Gastrocnemius medialis (tissue), 4 donors: ENCODE data around the gene CPE. TPM values are rescaled to one million over a fixed set of nuclear protein-coding genes. Genes with fewer than 3 reads are reported as not detected.

ENCODE experiments used
- ATAC-seq, 2 donors: fragments of 150-250 bp; one replicate each; pipeline ENCODE4 v1.9.1; 2016
- DNase-seq, 2 donors: peaks; one replicate each; pipeline ENCODE4 v3.0.0-alpha.2; 2019
- H3K27ac ChIP-seq, 4 donors: fragments of 200-600 bp; sonication (generic); 1 replicate in 1 of 4; 2 replicates in 3 of 4; pipeline ENCODE4 v1.5.1; 2016 to 2018; ENCODE audit warnings: mild to moderate bottlenecking in 2 of 4, moderate library complexity in 1 of 4
- H3K27me3 ChIP-seq, 3 donors: fragments of 200-600 bp; sonication (generic) in 2 of 3; 1 replicate in 1 of 3; 2 replicates in 2 of 3; pipeline versions ENCODE4 v1.5.1 to v1.6.0; 2016 to 2019; ENCODE audit warnings: mild to moderate bottlenecking in 1 of 3, moderate library complexity in 1 of 3
- H3K36me3 ChIP-seq, 2 donors: fragments of 200-600 bp; sonication (generic) in 1 of 2; one replicate each; pipeline ENCODE4 v1.5.1; 2017 to 2018
- H3K4me1 ChIP-seq, 2 donors: fragments of 200-600 bp; sonication (generic) in 1 of 2; one replicate each; pipeline ENCODE4 v1.5.1; 2016 to 2017; ENCODE audit warnings: mild to moderate bottlenecking in 2 of 2
- H3K4me3 ChIP-seq, 4 donors: fragments of 200-600 bp; sonication (generic) in 3 of 4; 1 replicate in 1 of 4; 2 replicates in 3 of 4; pipeline ENCODE4 v1.5.1; 2016 to 2019; ENCODE audit warnings: mild to moderate bottlenecking in 2 of 4
- H3K9me3 ChIP-seq, 3 donors: fragments of 200-600 bp; sonication (generic) in 2 of 3; 1 replicate in 1 of 3; 2 replicates in 2 of 3; pipeline ENCODE4 v1.5.1; 2016 to 2019
- CTCF ChIP-seq, 5 experiments: fragments of 450-650 bp in 3 of 5; fragments of 200-600 bp in 2 of 5; sonication (generic) in 2 of 5; IDR thresholded peaks in 4 of 5; conservative IDR thresholded peaks in 1 of 5; 1 replicate in 4 of 5; 2 replicates in 1 of 5; pipeline ENCODE4 v1.5.1; 2016 to 2019; ENCODE audit warnings: antibody characterized with exemption in 5 of 5, mild to moderate bottlenecking in 3 of 5, moderate library complexity in 3 of 5
- POLR2A ChIP-seq, 2 donors: fragments of 450-650 bp; IDR thresholded peaks; one replicate each; pipeline ENCODE4 v1.6.1; 2017; ENCODE audit warnings: antibody characterized with exemption in 2 of 2, mild to moderate bottlenecking in 2 of 2, moderate library complexity in 2 of 2
- in situ Hi-C, 4 donors: fragments of 200-750 bp; cut with MboI; loops; one replicate each; pipeline versions ENCODE4 v1.15.0 to v1.8.0; 2017; ENCODE audit warnings: low sequenced_read_pairs in 4 of 4
- intact Hi-C: fragments of 100-400 bp; cut with DNase I; formaldehyde crosslinking; loops from one replicate; pipeline ENCODE4 v1.15.1; 2023; ENCODE audit warnings: low total_unique reads
- total RNA-seq, 4 donors: library from RNA; depleted of rRNA; stranded (reverse); fragments of >200 nt; gene quantifications; one replicate each; pipeline versions ENCODE4 v1.1.0 to v1.2.3, GENCODE V29; 2016

The CPE gene
- total RNA-seq, 4 donors from 2014 or later: 11.8 to 27.6 (median 17.0) TPM

DNA sequence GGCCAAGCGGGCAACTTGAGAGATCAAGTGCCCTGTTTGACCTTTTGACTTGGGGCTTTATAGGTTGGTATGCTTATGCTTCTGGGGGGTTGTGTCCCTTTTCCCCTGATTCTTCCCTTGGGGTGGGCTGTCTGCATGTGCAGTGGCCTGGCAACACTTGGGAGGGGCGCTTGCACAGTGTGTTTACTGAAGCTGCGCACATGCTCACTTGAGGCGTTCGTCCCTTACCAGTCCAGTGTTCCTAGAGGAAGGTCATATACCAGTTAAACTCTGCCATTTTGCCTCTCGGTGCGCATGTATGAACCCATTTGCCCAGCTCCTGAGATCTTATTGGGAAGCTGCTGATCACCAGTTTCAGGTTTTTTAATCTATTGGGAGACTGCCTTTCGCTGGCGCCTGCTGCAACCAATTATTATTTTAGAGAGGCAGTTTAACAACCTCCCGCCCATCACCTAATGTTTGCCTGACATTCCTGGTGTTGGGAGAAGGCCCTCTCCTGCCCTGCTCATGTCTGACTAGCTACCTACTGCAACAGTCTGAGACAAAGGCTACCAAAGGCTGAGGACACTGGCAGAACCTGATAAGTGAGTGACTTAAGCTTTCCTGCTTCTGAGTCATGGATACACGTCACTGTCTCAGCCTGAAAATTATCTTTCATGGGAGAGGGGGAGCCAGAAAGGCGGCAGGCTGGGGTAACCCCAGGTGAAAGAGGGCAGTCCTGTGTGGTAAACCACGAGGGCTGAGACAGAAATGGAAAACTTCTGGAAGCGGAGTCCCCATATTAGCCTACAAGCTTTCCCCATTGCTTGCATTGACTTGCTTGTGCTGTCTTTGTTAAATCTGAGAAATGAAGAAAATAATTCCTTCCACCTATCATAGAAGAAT, 97.6 kb downstream of the CPE start:
- no peak overlapping the region for H3K4me3 ChIP-seq

DNA sequence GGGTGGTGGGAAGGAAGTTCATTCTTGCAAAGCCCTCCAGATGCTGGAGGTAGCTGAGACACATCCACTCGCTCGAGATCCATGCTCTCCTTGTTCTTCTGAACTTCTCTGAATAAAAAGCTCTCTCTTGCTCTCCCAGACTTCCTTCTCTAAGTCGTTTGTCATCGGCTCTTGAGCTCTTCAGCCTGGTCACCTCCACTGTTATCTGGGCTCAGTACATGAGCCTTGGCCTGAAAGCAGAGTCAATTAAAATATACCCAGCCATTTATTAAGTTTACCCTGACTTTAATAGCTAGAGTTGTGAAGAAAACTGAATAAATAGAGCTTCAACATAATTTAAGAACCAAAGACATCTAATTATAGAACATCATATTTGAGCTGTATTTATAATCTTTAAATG, 99.0 kb downstream of the CPE start:
- no peak for ATAC-seq
- no peaks in the 10 kb centered on the region for H3K9me3 ChIP-seq
- H3K27me3 ChIP-seq: no peaks in the 10 kb centered on the region
- intact Hi-C loops (no loop called here), in situ Hi-C loops (no loop called here)
- no peak for TF ChIP-seq POLR2A (IDR thresholded peaks at IDR 0.05)
- no peak for TF ChIP-seq CTCF (IDR thresholded peaks at IDR 0.05 in 4 of 5, conservative IDR thresholded peaks at IDR 0.05 in 1 of 5)
- DNase-seq: no peak
- H3K4me1 ChIP-seq: no peaks in the 10 kb centered on the region
- H3K4me3 ChIP-seq: no peak overlapping the region
- no peaks in the 10 kb centered on the region for H3K36me3 ChIP-seq
- H3K27ac ChIP-seq: no peak overlapping the region

More for the DNA sequence above, 97.6 kb downstream of the CPE start:
- H3K27ac ChIP-seq: no peak overlapping the region
- no peaks in the 10 kb centered on the region for H3K27me3 ChIP-seq
- TF ChIP-seq CTCF (IDR thresholded peaks at IDR 0.05 in 4 of 5, conservative IDR thresholded peaks at IDR 0.05 in 1 of 5) (no peak), POLR2A (IDR thresholded peaks at IDR 0.05) (no peak)
- no peaks in the 10 kb centered on the region for H3K4me1 ChIP-seq
- H3K36me3 ChIP-seq: no peaks in the 10 kb centered on the region
- no peaks in the 10 kb centered on the region for H3K9me3 ChIP-seq
- no peak for ATAC-seq
- intact Hi-C loops (no loop called here), in situ Hi-C loops (no loop called here)
- DNase-seq: no peak

- no peaks in the 10 kb centered on the region for H3K27me3 ChIP-seq
- no peaks in the 10 kb centered on the region for H3K4me1 ChIP-seq
- no peak overlapping the region for H3K4me3 ChIP-seq
- intact Hi-C loops (no loop called here), in situ Hi-C loops (no loop called here)
- H3K9me3 ChIP-seq: no peaks in the 10 kb centered on the region
- DNase-seq: no peak
- TF ChIP-seq POLR2A (IDR thresholded peaks at IDR 0.05) (no peak), CTCF (IDR thresholded peaks at IDR 0.05 in 4 of 5, conservative IDR thresholded peaks at IDR 0.05 in 1 of 5) (no peak)
- no peak for ATAC-seq
- no peaks in the 10 kb centered on the region for H3K36me3 ChIP-seq
- H3K27ac ChIP-seq: no peak overlapping the region
These were observed 99.5 kb downstream of the CPE start for GRCh38 chr4:165478260-165478659.

DNA sequence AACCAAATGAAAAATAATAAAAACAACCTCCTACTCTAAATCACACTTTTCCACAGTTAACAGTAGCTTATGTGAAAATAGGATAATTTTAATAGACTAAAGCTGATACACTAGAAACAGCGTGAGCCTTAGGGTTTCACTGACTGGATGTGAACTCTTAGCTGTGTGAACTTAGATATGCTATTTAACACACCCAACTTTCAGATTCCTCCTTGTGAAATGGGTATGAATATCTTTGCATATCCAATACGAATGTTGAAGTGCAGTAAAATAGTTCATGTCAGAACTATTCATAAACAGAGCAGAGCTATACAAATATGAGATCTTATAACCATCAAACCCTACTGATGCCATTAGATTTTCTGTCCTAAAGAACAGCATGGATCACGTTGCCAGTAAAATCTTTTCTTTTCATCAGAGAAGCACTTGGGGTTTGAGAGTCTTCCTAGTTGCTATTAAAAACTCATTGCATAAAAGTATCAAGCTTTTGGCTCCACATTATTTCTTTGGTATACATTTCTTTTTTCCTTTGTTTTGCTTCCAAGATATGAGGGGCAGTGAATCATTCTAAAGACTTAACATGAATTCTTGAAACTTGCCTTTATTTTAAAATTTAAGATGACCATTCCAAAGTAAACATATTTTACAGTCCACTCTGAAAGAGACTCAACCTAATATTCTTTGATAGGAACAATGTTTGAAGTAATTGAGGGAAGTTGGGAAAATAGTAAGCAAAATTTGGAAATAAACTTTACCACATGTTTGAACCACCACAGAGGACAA, 102.4 kb downstream of the CPE start:
- in situ Hi-C loops (no loop called here), intact Hi-C loops (no loop called here)
- H3K4me3 ChIP-seq: no peak overlapping the region
- DNase-seq: no peak
- no peaks in the 10 kb centered on the region for H3K4me1 ChIP-seq
- H3K27me3 ChIP-seq: no peaks in the 10 kb centered on the region
- no peak overlapping the region for H3K27ac ChIP-seq
- H3K9me3 ChIP-seq: no peaks in the 10 kb centered on the region
- no peak for ATAC-seq
- TF ChIP-seq POLR2A (IDR thresholded peaks at IDR 0.05): no peak
- TF ChIP-seq CTCF (IDR thresholded peaks at IDR 0.05 in 4 of 5, conservative IDR thresholded peaks at IDR 0.05 in 1 of 5): no peak
- no peaks in the 10 kb centered on the region for H3K36me3 ChIP-seq
